GM12874 (cell line): Measurements from ENCODE around the gene FMN1.

Source experiments
- TF ChIP-seq, protein P1 (sequence below): IDR thresholded peaks from 2 replicates; pipeline ENCODE4 v1.5.1; 2011; ENCODE audit warnings: low read depth, mild to moderate bottlenecking, control low read depth, low read length, moderate library complexity; ENCODE audit not compliant: insufficient read depth

The FMN1 gene

DNA sequence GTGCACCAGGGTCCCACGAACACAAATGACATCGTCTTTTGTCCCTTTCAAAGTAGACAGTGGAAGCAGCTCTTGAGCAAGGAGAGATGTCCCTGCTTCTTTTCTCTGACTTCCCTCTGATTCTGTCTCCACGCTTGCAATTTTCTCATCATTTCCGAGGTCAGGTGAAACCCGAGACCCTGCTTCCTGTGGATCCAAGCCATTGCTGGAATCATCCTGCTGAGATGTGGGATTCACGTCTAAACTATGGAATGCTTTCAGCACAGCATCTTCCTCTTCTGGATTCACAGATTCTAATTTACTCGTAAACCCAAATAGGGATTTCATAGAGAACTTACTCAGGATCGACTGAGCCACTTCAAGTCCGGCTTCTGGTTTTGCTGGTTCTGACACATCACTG, 127.1 kb downstream of the FMN1 start:
- TF ChIP-seq, protein P1, sequence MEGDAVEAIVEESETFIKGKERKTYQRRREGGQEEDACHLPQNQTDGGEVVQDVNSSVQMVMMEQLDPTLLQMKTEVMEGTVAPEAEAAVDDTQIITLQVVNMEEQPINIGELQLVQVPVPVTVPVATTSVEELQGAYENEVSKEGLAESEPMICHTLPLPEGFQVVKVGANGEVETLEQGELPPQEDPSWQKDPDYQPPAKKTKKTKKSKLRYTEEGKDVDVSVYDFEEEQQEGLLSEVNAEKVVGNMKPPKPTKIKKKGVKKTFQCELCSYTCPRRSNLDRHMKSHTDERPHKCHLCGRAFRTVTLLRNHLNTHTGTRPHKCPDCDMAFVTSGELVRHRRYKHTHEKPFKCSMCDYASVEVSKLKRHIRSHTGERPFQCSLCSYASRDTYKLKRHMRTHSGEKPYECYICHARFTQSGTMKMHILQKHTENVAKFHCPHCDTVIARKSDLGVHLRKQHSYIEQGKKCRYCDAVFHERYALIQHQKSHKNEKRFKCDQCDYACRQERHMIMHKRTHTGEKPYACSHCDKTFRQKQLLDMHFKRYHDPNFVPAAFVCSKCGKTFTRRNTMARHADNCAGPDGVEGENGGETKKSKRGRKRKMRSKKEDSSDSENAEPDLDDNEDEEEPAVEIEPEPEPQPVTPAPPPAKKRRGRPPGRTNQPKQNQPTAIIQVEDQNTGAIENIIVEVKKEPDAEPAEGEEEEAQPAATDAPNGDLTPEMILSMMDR: no peak

GRCh38 chr15:33066584-33066983, 127.9 kb downstream of the FMN1 start:
- TF ChIP-seq, protein P1: no peak

DNA sequence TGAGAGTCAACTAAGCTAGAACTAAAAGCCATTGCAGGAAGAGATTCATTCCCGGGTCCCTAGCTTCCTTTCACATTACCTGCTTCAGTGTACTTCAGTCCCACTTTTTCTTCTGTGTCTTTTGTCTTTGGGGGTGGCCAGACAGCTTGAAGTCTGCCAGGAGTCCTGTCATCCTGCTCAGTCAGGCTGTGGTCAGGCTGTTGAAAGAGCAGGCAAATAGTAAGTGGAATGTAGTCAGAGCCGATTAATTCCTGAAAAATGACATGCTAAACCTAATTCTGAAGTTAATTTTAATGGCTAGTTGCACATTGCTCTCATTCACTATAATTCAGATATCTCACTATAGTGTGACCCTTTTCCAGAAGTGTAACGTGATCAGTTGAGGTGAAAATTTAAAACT, 129.6 kb downstream of the FMN1 start:
- TF ChIP-seq, protein P1: no peak

GRCh38 chr15:33059184-33059583, 135.3 kb downstream of the FMN1 start:
- TF ChIP-seq, protein P1: no peak

DNA sequence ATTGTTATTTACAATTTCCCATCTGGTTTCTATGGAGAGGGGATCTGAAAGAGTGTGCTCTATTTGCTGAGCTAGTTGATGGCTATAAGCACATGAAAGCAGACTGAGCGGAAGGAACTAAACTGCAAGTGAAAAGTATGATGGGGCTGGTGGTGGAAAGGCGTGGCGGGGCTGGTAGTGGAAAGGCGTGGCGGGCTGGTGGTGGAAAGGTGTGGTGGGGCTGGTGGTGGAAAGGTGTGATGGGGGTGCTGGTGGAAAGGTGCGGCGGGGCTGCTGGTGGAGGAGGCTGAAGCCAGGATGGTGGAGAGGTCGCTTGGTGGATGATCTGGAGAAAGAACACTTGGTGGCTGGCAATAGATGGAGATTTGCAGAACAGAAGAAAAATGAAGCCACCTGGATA, 136.7 kb downstream of the FMN1 start:
- TF ChIP-seq, protein P1: no peak

DNA sequence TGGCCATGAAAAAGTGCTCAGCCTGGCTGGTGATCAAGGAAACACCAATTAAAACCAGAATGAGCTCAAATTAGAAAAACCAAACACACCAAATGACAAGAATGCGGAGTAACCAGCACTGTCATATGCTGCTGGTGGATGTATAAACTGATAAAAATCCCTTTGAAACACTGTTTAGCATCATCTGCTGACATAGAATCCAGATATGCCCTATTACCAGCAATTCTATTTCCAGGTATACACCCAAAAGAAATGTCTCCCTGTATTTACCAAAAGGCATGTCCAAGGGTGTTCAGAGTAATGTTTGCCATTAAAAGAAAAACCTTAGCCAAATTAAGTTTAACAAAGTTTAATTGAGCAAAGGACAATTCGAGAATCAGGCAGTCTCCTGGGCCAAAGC, 138.6 kb downstream of the FMN1 start:
- TF ChIP-seq, protein P1: no peak

GRCh38 chr15:33051528-33051927, 143.0 kb downstream of the FMN1 start:
- TF ChIP-seq, protein P1: no peak

- TF ChIP-seq, protein P1: no peak
These were observed 146.3 kb downstream of the FMN1 start for GRCh38 chr15:33048255-33048654.
